ENCODE data around the gene PIK3C2G.

PIK3C2G gene

DNA sequence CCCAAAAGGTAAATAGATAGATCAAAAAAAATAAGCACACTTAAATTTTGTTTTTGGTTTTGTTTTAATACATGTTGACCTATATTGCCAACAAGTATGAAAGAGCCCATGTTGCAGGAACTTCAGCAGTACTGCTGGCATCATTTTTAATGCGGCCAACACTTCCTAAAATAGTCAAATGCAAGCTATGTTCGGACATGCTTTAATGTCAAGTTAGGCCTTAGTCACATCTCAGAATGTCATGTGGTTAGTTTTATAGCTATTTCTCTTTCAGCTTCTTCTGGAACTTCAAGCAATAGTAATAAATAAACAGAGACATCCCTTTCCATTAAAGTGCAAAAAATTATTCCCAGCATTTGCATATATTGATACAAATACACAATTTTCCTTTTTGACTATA is 153.4 kb downstream of the PIK3C2G start:
- no peak for DNase-seq (ENCODE audit: low read depth in 2 of 2)

DNA sequence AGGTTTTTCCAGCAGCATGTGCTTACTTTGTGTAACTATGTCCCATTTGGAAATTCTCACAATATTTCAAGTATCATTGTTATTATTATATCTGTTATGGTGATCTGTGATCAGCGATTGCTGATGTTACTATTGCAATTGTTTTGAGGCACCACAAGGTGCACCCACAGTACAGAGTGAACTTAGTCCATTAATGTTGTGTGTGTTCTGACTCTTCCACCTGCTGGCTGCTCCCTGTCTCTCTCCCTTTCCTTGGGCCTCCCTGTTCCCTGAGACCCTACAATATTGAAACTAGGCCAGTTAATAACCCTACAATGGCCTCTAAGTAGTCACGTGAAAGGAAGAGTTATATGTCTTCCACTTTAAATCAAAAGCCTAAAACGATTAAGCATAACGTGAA is 153.9 kb downstream of the PIK3C2G start:
- DNase-seq (ENCODE audit: low read depth in 2 of 2): no peak

DNA sequence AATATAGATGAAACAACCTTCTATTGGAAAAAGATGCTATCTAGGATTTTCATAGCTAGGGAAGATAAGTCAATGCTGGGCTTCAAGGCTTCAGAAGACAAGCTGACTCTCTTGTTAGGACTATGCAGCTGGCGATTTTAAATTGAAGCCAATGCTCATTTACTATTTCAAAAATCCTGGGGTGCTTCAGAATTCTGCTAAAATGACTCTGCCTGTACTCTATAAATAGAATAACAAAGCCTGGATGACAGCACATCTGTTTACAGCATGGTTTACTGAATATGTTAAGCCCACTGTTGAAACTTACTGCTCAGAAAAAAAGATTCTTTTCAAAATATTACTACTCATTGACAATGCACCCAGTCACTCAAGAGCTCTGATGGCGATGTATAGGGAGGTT is 155.1 kb downstream of the PIK3C2G start:
- no peak for DNase-seq (ENCODE audit: low read depth in 2 of 2)

DNA sequence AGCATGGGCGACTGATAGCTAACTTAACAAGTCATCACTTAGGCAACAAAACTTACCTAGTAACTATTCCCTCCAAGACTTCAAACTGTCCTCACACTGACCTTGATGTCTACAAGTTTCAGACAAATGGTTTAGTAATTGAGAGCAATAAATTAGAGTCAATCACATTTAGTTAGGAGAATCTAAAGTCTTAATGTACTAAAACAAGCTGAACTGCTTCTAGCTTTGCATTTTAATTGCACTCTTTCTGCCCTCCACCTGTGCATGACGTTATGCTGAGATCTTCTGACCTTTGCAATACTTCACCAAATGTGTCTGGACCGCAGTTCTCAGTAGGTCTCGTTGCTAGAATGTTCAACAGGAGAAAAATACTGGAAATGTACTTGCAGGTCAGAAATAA is 158.0 kb downstream of the PIK3C2G start:
- DNase-seq (ENCODE audit: low read depth in 2 of 2): no peak

DNA sequence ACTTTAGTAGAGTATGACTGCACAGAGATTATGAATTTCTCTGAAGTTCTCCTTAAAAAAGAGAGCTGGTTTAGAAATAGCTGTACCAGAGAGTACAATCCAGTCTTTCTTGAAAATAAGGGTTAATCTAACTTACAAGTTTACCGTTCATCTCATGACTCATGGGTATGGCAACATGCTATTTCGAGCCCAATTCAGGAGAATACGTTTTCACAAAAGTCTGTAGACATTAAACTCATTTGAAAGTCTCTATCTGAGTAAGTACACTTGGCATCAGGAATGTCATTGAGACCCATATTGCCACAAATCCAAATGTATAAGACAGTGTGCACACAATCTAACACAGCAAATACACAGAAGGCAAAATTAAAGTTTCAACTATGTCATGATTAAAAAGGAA is 160.5 kb downstream of the PIK3C2G start:
- no peak for DNase-seq (ENCODE audit: low read depth in 2 of 2)

DNA sequence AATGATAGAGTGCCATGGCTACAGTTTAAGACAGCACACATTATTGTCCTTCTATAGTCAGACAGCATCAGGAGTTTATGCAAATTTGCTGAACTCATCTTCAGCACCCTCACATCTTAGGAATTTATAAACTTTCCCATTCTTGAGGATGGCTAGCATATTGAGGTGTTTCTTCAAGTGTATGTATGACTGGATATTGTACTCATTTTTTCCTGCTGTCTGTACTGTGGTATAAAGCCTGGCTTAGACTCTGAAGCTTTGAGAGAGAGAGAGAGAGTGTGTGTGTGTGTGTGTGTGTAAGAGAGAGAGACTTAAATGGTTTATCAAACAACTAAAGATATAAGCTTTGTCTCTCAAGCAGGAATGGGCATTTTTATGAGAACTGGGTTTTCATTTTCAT is 161.6 kb downstream of the PIK3C2G start:
- no peak for DNase-seq (ENCODE audit: low read depth in 2 of 2)

DNA sequence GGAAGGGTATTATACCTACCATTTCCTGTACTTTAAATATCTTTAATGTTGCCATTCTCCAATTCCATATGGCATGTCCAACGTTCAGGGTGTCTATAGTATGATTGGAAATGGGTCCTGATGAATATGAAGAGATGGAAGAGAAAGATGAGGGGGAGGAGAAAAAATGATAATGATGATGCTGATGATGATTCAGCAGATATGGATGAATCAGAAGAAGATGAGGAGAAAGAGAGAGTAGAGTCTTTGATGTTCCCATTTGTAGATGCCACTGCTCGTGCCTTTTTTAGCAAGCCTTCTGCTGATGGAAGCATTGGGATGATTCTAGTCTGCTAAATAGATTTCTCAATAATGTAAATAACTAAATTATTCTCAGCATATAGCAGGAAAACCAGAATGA is 163.5 kb downstream of the PIK3C2G start:
- no peak for DNase-seq (ENCODE audit: low read depth in 2 of 2)

DNA sequence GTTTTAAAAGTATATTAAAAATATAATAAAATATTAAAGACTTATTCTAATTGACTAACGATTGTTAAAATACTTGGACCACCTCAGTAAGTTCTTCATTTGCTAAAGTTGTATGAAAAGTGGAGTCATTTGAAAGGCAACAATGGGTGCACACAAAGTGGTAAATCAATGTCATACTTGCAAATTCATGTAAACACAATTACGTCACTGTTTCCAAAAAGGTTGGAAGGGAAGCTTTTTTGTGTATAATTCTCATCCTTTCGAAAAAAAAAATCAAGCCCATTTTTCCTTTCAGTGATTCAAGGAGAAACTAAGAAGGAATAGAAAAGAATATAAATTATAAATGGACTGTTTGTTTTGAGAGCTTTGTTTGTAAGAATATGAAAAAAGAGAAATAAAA is 166.2 kb downstream of the PIK3C2G start:
- no peak for DNase-seq (ENCODE audit: low read depth in 2 of 2)

DNA sequence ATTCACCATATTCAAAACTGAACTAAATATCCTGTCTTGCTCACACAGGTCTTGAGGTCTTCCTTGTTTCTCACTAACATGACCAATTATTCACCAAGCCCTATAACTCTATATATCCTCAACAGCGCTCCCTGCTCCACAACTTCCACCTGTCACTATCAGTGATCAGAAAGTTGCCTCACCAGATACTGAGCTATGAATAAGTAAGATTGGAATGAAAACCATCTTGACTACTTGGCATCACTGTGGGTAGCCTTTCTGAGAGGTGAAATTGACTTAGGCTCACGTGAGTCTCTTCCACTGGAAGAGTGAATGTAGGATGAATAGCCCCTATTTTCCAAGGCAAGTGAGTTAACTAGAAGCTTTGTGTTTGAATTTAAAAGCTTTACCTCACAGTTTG is 167.1 kb downstream of the PIK3C2G start:
- DNase-seq (ENCODE audit: low read depth in 2 of 2): no peak

DNA sequence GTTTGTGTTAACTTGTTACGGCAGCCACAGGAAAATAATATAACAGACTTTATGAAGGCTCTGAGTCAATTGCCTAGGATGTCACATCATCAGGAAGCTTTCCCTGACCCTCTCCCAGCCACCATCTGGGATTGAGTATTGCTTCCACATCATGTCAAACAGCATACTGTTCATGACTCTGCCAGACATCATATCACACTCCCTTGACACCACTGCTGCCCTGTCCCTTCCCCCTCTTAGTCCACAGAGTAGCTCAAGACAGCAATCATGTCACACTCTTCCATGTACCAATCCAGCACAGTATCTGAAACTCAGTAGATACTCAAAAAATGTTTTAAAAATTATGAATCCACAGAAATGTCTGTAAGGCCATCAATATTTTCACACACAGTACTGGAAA is 168.0 kb downstream of the PIK3C2G start:
- DNase-seq (ENCODE audit: low read depth in 2 of 2): no peak

DNA sequence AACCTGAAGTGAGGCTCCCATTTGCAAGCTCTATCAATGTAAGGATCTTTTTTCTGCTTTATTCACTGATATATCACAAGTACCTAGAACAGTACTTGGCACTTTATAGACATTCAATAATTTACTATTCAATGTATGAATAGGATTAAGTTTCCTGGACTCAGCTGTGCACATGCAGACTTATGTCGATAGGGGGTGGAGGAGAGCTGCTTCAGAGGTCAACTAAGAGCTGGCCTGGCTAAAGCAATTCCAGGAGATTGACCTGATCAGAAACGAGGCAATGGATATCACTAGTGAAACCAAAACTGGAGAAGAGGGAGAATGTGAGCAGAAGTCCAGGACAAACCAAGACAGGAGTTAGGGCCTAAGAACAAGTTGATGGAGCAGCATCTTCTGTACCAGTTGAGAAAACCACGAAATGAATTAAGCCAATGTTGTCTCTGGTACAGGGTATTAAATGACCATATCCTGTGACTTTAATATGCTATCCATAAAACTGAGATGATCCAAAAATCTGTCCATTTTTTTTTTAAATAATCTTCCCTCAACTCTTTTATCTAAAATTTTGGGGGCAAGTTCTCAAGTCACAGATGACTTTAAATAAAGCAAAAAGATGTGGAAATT is 169.2 kb downstream of the PIK3C2G start:
- no peak for DNase-seq (ENCODE audit: low read depth in 2 of 2)

DNA sequence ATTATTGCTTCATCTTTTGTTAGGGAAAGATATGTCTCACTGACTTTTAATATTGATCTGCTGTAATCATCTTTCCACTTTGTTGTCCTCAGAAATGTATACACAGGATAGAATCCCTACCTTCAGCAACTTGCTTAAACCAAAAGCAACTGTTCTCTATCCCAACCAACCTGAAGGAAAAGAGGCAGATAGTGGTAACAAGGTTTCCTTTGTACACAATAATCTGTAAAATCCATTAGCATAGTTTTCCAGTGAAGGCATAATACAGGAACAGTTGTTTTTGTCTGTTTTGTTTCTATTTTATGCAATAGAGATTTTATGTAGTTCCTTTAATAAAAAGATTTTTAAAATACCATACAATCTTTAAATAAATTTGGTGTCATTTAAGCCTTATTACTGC is 170.5 kb downstream of the PIK3C2G start:
- no peak for DNase-seq (ENCODE audit: low read depth in 2 of 2)

DNA sequence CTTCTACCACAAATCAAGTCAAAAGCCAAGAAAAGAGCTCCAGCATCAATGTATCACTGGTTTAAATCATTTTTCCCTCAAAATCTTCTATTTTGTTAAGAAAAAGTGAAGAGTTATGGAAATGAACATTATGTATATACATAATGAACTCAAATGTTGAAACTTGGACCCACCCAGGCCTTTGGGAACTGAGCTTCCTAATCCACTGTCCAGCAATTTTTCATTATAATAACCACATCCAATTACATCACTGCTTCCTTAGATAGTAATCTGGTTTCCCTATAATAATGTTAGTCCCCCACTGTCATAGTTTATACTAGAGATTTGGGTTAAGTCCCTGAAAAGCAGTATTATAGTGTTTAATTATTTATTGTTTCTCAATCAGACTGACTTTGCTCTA is 170.9 kb downstream of the PIK3C2G start:
- no peak for DNase-seq (ENCODE audit: low read depth in 2 of 2)

DNA sequence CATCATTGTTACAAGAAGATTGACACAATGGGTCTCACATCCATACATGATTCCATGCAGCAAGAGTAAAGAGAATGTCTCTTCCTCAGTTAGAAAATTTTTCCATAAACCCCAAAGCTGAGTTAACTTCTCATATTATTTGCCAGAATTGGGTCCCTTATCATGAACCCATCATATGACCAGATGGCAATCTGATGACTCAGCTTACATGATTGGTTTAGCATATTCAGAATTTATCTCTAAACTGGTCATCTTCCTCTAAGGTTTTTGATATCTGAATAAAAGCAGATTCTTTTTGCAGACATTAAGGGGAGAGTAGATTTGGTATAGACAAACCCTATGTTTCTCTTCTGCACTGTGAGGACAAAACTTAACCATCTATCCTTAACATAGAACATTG is 174.9 kb downstream of the PIK3C2G start:
- DNase-seq (ENCODE audit: low read depth in 2 of 2): no peak

DNA sequence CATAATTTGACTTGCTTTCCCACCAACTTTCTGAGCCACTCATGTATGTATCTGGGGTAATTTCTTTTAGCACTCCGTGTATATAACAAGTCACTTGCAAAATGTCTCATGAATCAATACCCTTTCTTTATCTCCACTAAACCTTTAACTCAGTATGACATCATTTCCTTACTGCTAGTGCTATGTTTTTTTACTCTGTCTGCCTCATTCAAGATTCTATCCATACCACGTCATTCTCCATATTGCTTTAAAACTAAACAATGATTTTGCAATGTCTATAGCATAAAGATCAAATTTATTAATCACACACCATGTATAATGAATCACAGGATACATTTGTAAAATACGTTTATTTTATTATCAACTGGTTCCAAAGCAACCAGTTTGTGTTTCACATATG is 178.2 kb downstream of the PIK3C2G start:
- DNase-seq (ENCODE audit: low read depth in 2 of 2): no peak

DNA sequence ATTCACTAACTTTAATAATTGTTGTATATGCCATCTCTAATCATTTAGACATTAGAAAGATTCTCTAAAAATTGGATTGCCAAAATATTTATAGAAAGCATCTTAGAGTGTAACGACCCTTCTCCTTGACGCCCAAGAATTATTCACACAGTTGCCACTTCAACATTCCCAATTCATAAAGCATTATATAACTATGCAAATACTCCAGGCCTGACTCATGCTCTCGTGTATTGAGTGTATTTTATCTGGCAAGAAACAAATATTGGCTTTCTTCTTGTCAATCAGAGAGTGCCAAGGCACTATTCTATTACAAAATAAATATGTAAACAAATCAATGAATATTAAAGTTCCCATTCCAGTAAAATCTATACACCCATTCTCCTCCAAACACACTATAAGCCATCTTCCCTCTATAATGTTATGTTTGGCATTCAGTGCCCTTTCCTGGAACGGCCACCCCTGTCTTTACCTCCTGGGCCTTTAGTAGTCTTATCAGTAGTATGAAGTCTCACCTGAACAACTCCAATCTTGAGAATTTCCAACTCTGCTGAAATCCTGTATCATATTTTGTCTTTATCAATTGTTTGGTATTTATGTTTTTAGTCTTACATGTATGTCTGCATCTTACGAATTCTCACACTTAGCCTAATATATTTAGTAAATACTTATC is 182.6 kb downstream of the PIK3C2G start:
- no peak for DNase-seq (ENCODE audit: low read depth in 2 of 2)

DNA sequence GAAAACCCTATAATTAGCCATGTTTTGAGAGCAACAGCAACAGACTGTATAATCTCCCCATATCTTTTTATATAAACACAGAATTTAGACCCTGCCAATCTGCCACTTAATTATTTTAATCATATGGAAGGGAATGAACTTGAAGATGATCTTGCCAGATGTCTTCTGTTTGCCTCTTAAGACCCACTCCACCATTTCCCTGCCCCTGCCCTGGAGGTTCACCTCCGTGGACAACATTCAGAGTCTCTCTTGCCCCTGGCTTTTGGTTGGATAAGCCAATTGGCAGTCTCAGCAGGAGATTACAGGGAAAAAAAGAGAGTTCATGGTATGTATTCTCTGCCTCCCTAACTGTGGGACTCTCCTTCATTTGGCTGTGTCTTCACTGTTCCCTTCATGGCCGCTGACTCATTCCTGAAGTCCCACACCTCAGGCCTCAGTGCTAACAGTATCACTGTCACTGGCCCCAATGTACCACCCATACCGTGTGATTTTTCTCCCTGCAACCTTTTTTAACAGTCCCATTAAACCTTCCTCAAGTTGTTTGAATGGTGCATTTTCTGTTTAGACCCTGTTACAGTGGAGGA is 184.8 kb downstream of the PIK3C2G start:
- DNase-seq (ENCODE audit: low read depth in 2 of 2): no peak

DNA sequence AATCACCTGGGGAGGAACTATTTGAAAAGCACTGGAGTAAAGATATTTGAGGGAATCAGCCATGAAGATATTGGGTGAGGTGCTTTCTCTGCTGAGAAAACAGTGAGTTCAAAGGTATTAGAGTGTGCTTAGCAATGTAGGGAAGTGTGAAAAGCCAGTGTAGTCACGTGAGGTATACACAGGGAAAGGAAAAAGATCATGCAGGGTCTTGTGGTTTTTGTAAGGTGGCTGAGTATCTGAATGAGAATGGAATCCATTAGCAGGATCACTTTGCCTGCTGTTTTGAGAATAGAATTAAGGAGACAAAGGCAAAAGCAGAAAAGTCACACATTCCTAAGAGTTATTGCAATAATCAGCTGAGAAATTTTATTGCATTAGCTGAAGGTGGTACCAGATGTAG is 193.0 kb downstream of the PIK3C2G start:
- no peak for DNase-seq (ENCODE audit: low read depth in 2 of 2)

DNA sequence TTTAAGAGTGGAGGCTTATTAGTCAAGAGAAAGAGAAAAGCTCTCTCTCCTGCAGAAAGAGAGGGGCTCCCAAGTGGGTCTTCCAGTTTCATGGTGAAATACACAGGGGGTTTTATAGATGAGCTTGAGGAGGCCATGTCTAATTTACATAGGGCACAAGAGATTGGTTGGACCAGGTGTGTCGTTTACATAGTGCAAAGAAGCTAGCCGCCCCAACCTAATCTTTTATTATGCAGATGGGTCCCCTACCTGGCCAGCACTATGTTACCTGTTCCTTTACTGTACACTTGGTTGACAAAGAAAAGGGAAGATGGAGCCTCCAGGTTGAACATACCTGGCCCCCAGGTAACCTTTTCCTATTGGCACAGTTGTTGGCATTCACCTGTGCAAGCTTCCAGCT is 195.0 kb downstream of the PIK3C2G start:
- DNase-seq (ENCODE audit: low read depth in 2 of 2): no peak

DNA sequence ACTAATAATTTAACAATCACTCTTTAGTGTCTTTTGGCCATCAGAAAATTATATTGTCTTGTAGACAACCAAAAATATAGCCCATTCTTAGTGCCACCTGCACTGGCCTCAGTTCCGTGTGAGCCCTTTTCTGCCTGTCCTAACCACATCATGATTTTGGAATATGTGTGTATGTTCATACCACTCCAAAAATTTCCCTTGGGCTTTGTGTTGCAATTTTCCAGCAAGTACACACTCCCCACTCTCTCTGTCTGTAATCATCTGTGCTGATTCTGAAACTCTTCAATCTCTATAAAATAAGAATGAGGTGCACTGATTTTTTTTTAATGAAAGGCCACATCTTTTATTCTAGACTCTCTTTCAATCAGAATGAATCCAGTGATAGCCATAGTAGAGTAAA is 196.0 kb downstream of the PIK3C2G start:
- no peak for DNase-seq (ENCODE audit: low read depth in 2 of 2)

DNA sequence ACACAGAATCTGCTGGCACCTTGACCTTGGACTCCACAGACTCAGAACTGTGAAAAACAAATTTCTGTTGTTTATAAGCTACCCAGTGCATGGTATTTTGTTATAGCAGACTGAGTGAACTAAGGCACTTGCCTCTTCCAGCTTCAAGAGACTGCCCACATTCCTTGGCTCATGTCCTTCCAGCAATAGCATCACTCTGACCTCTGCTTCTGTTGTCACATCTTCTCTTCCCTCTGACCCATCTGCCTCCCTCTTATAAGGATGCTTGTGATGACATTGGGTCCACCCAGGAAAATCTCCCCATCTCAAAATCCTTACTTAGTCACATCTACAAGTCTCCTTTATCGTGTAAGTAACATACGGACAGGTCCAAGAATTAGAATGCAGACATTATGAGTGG is 200.4 kb downstream of the PIK3C2G start:
- DNase-seq (ENCODE audit: low read depth in 2 of 2): no peak

DNA sequence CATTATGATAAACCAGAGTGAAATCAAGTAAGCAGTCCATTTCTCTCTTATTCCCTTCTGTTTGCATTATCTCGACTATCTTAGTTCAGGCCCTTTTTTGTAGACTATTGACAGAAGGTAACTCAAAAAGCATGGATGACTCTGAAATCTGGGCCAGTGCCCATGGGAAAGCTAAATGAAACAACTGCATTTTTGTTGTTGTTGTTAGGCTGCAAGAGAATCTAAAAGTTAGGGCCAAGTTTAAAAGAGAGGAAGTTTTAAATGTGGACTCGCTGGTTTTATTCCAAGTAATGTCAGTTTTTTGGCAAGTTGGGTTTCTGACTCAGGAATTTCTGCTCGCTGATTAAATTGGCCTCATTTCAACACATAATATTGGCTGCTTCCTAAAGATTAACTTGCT is 201.1 kb downstream of the PIK3C2G start:
- DNase-seq (ENCODE audit: low read depth in 2 of 2): no peak

DNA sequence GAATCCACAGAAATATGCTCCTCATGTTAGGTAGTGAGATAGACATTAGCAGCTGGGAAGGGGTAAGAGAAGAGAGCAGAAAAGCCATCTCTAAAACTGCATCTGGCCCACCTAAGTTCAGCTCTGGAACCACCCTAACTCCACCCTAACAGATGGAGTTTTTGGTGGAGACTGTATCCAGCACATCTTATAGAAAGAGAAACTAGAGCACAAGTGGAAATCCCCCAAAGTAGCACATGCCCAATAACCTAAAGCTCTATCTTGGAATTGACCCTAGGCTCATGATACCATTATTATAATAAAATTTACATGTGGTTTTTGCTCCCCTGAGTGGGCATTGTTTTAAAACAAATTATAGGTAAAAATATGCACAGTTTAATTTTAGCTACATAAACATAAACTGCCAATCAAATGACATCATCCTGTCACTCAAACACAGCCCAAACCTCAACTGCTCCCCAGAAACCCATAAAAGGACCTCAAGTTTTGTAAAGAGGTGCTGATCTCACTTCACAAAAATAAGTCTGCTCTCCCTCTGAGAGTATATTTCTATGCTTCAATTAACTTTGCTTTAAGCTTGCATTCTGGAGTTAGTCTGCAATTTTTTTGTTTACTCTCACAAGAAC is 206.4 kb downstream of the PIK3C2G start:
- no peak for DNase-seq (ENCODE audit: low read depth in 2 of 2)

Data from stimulated activated CD8-positive, alpha-beta memory T cell treated with anti-CD3 and anti-CD28 coated beads, Interleukin-7, amount 100 ng/mL, for 1 hour (primary cell).